Stimulated activated CD8-positive, alpha-beta memory T cell treated with anti-CD3 and anti-CD28 coated beads, Interleukin-12 subunit alpha, Interleukin-12 subunit beta, amount 100 ng/mL, for 24 hours (primary cell): ENCODE data around the gene TLCD3A.
"Not testable (repeated sequence)": the region's sequence is repeated elsewhere in the genome, so short reads cannot be mapped to it uniquely, and the experiment has no call there.

Source experiments
- DNase-seq: peaks from one replicate; pipeline ENCODE4 v3.0.0-alpha.2; 2020; ENCODE audit errors: extremely low read depth

The TLCD3A gene

DNA sequence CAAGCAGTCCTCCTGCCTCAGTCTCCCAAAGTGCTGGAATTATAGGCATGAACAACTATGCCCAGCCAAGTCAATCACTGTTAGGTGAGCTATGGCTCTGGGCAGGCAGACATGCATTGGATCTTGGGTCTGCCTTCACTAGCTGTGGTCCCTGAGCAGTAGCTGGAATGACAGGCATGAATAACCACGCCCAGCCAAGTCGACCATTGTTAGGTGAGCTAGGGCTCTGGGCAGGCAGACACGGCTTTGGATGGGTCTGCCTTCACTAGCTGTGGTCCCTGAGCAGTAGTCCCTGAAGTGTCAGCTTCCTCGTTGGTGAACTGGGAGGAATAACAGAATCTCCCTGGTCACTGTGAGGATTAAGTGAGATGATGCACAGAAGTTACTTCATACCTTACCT is 56.2 kb downstream of the TLCD3A start:
- DNase-seq: no peak

DNA sequence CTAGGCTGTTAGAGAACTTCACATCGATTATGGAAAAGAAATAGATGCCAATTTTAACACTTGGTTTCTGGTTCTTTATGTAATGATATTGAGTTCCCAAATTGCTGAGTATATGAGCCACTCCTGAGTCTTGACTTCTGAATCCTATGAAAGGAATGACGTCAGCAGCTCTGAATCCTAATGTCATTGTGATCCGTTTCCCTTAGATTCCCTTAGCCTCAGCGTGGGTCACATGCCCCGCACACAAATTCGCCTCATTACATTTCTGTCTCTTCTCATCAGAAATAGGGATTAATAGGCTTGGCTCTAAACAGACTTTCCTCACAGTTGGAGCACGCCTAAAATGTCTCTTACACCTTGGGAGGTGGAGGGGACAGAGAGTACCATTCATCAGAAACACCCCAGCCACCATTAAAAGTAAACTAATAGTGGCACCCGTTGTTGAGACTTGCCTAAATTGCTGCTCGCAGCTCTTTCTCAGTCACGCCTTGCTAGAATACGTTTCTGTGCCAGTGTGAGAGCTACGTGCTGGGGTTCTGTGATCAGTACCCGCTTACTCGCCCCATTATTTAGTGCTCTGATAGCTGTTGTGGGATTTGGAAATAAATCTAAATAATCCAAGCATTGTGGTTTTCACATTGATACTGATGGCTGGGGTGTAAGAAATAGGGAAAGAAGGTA is 56.9 kb downstream of the TLCD3A start:
- DNase-seq: no peak

DNA sequence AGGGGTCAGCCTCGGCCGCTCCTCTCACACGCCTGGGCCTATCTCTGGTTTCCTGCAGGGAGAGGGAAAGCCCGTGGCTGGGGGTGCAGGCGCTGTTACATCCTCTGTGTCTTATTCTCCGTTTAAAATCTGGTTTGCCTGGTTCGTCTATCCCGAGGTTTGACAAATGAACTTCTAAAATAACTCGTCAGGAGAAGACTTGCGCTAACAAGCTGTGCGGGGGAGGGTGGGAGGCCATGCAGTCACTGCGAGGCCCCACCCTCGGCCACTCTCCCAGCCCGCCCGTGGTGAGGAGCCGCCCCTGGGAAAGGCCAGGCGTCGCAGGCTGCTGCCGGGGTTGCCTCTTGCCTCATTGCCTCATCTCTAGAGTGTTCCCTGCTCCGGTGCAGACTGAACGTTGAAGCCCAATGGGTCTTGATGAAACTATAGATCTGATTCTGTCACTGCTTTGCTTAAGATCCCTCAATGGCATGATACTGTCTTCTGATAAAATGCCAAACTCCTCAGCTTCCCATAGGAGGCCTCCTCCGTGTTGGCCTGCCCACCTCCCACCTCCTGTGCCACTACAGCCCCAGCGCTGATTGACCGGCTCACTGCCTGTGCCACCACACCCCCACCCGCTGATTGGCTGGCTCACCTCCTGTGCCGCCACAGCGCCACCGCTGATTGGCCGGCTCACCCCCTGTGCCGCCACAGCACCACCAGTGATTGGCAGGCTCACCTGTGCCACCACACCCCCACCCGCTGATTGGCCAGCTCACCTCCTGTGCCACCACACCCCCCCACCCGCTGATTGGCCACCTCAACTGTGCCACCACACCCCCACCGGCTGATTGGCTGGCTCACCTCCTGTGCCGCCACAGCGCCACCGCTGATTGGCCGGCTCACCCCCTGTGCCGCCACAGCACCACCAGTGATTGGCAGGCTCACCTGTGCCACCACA is 57.8 kb downstream of the TLCD3A start:
- not testable (repeated sequence) for DNase-seq

DNA sequence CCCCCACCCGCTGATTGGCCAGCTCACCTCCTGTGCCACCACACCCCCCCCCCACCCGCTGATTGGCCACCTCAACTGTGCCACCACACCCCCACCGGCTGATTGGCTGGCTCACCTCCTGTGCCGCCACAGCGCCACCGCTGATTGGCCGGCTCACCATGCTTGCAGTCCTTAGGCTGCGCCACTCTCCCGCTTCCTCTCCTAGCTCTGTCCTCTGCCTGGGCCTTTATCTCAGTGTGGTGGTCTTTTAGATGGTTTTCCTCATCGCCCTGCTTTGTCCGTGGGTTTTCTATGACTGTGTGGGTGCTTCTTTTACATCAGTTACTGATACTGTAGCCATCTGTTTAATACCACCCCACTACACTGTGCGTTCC is 58.5 kb downstream of the TLCD3A start:
- DNase-seq: not testable (repeated sequence)

DNA sequence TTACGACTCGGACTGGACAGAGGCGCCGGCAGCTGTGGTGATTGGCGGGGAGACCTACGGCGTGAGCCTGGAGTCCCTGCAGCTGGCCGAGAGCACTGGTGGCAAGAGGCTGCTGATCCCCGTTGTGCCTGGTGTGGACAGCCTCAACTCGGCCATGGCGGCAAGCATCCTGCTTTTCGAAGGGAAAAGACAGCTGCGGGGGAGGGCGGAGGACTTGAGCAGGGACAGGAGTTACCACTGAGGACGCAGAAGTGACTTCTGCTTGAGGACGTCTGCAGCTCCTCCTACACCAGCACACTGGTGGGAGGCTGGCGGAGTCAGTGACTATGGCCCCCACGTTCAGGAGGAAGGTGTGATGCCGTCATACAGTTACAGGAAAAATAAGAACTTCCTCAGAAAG is 59.4 kb downstream of the TLCD3A start:
- DNase-seq: no peak

DNA sequence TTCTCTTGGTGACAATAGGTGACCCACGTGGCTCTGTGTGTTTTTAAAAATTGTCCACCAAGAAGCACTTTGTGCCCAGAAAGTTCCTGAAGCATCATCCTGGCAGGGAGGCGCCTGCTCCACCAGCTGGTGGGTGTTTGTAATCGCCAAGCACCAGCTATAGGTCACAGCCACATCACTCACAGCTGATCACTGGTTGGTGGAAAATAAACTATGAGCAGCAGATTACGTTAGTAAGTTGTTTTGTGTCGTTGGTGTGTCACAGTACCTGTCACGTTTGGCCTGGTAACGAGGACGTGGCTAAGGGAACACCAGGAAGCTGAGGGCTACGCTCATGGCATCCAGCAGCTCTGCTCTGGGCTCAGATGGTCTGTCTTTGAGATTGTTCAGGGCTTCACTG is 59.9 kb downstream of the TLCD3A start:
- no peak for DNase-seq
